ENCODE data around the gene ELOVL3. TPM values are rescaled to one million over a fixed set of nuclear protein-coding genes. Genes with fewer than 3 reads are reported as not detected.

ELOVL3 gene
- total and polyA plus RNA-seq, 9 of the 15 experiments (the other 6 are each of a cell fraction or from before 2014, with no cell fraction given) = 0.32 to 3.3 (median 0.87) TPM

DNA sequence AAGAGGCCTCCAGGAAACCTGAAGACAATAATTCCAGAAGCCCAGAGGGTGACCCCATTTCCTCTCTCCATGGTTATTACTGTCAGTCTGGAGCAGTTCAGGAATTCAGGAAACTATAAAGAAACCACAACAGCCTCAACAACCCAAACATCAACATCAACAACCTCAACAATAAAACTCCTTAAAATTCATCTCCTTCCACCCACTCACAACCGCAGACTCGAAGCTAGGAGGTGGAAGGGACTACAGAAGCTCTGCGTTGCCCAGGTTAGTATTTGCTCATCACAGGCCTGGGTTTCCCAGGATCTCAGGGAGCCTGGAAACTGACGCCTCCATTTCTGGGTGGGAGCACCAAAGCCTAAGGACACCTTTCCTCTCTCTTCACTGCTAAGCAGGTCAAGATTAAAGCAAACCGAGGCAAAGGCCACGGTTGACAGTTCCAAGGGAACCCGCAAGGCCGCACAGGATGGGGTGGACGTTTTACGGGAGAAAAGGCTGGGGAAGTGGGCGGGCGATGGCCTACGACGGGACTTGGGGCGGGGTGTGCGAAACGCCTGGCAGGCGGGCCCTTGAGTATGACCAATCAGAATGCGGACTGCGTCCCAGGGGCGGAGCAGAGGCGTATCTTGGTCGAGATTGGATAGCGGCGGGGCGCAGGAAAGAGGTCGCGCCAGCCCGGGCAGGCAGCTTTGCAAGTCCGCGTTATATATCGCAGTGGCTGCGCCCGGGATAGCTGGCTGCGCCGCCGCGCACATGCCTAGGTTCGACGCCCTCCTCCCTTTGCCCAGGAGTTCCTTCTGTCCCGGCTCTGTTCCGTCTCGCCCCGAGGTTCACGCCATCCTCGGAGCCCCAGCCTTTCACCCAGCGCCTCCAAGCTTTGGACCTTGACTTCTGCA, at the start of gene ELOVL3 (continued):
- TF ChIP-seq SNRNP70 (optimal IDR thresholded peaks at IDR 0.05; ENCODE audit: low read depth, low read length) (no peak), ZNF717 (CRISPR knock-in tag; IDR thresholded peaks at IDR 0.05) (no peak), BHLHE40 (IDR thresholded peaks at IDR 0.05; ENCODE audit: low read length) (no peak), TGIF2 (CRISPR knock-in tag; IDR thresholded peaks at IDR 0.05) (no peak), ZNF75A (CRISPR knock-in tag; IDR thresholded peaks at IDR 0.05) (no peak), RFX1 (IDR thresholded peaks at IDR 0.05) (no peak), ZNF785 (CRISPR knock-in tag; IDR thresholded peaks at IDR 0.05) (no peak)
- TF ChIP-seq, protein P1, sequence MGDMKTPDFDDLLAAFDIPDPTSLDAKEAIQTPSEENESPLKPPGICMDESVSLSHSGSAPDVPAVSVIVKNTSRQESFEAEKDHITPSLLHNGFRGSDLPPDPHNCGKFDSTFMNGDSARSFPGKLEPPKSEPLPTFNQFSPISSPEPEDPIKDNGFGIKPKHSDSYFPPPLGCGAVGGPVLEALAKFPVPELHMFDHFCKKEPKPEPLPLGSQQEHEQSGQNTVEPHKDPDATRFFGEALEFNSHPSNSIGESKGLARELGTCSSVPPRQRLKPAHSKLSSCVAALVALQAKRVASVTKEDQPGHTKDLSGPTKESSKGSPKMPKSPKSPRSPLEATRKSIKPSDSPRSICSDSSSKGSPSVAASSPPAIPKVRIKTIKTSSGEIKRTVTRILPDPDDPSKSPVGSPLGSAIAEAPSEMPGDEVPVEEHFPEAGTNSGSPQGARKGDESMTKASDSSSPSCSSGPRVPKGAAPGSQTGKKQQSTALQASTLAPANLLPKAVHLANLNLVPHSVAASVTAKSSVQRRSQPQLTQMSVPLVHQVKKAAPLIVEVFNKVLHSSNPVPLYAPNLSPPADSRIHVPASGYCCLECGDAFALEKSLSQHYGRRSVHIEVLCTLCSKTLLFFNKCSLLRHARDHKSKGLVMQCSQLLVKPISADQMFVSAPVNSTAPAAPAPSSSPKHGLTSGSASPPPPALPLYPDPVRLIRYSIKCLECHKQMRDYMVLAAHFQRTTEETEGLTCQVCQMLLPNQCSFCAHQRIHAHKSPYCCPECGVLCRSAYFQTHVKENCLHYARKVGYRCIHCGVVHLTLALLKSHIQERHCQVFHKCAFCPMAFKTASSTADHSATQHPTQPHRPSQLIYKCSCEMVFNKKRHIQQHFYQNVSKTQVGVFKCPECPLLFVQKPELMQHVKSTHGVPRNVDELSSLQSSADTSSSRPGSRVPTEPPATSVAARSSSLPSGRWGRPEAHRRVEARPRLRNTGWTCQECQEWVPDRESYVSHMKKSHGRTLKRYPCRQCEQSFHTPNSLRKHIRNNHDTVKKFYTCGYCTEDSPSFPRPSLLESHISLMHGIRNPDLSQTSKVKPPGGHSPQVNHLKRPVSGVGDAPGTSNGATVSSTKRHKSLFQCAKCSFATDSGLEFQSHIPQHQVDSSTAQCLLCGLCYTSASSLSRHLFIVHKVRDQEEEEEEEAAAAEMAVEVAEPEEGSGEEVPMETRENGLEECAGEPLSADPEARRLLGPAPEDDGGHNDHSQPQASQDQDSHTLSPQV (IDR thresholded peaks at IDR 0.05) = peak; percentile 79
- TF ChIP-seq, protein P2, sequence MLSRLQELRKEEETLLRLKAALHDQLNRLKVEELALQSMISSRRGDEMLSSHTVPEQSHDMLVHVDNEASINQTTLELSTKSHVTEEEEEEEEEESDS (CRISPR knock-in tag; IDR thresholded peaks at IDR 0.05) = no peak
- TF ChIP-seq, protein P3, sequence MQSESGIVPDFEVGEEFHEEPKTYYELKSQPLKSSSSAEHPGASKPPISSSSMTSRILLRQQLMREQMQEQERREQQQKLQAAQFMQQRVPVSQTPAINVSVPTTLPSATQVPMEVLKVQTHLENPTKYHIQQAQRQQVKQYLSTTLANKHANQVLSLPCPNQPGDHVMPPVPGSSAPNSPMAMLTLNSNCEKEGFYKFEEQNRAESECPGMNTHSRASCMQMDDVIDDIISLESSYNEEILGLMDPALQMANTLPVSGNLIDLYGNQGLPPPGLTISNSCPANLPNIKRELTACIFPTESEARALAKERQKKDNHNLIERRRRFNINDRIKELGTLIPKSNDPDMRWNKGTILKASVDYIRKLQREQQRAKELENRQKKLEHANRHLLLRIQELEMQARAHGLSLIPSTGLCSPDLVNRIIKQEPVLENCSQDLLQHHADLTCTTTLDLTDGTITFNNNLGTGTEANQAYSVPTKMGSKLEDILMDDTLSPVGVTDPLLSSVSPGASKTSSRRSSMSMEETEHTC (IDR thresholded peaks at IDR 0.05) = no peak
- TF ChIP-seq, protein P4, sequence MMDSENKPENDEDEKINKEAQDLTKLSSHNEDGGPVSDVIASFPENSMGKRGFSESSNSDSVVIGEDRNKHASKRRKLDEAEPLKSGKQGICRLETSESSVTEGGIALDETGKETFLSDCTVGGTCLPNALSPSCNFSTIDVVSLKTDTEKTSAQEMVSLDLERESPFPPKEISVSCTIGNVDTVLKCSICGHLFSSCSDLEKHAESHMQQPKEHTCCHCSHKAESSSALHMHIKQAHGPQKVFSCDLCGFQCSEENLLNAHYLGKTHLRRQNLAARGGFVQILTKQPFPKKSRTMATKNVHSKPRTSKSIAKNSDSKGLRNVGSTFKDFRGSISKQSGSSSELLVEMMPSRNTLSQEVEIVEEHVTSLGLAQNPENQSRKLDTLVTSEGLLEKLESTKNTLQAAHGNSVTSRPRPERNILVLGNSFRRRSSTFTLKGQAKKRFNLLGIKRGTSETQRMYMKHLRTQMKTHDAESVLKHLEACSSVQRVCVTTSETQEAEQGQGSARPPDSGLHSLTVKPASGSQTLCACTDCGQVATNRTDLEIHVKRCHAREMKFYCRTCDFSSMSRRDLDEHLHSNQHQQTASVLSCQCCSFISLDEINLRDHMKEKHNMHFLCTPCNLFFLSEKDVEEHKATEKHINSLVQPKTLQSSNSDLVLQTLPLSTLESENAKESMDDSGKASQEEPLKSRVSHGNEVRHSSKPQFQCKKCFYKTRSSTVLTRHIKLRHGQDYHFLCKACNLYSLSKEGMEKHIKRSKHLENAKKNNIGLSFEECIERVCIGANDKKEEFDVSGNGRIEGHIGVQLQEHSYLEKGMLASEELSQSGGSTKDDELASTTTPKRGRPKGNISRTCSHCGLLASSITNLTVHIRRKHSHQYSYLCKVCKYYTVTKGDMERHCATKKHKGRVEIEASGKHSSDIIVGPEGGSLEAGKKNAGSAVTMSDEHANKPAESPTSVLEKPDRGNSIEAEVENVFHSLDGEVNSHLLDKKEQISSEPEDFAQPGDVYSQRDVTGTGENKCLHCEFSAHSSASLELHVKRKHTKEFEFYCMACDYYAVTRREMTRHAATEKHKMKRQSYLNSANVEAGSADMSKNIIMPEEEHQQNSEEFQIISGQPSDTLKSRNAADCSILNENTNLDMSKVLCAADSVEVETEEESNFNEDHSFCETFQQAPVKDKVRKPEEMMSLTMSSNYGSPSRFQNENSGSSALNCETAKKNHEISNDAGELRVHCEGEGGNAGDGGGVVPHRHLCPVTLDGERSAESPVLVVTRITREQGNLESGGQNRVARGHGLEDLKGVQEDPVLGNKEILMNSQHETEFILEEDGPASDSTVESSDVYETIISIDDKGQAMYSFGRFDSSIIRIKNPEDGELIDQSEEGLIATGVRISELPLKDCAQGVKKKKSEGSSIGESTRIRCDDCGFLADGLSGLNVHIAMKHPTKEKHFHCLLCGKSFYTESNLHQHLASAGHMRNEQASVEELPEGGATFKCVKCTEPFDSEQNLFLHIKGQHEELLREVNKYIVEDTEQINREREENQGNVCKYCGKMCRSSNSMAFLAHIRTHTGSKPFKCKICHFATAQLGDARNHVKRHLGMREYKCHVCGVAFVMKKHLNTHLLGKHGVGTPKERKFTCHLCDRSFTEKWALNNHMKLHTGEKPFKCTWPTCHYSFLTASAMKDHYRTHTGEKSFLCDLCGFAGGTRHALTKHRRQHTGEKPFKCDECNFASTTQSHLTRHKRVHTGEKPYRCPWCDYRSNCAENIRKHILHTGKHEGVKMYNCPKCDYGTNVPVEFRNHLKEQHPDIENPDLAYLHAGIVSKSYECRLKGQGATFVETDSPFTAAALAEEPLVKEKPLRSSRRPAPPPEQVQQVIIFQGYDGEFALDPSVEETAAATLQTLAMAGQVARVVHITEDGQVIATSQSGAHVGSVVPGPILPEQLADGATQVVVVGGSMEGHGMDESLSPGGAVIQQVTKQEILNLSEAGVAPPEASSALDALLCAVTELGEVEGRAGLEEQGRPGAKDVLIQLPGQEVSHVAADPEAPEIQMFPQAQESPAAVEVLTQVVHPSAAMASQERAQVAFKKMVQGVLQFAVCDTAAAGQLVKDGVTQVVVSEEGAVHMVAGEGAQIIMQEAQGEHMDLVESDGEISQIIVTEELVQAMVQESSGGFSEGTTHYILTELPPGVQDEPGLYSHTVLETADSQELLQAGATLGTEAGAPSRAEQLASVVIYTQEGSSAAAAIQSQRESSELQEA (IDR thresholded peaks at IDR 0.05; ENCODE audit: low read depth) = no peak

Measured in K562 (cell line).